GM18909 (cell line): Measurements from ENCODE around the gene COL21A1.

Source experiments
- ATAC-seq: cut with Tn5 transposase; IDR thresholded peaks from one replicate; pipeline ENCODE4 v1.9.1; 2021; ENCODE audit warnings: mild to moderate bottlenecking; ENCODE audit not compliant: unreplicated experiment, poor library complexity

Gene COL21A1

GRCh38 chr6:56204134-56204533 lies 43.2 kb downstream of the COL21A1 start:
- ATAC-seq: no peak

- no peak for ATAC-seq
These were observed 47.4 kb downstream of the COL21A1 start for GRCh38 chr6:56199956-56200355.

- no peak for ATAC-seq
These were observed 53.5 kb downstream of the COL21A1 start for GRCh38 chr6:56193846-56194245.

GRCh38 chr6:56188429-56188828 lies 59.0 kb downstream of the COL21A1 start:
- ATAC-seq: no peak

DNA sequence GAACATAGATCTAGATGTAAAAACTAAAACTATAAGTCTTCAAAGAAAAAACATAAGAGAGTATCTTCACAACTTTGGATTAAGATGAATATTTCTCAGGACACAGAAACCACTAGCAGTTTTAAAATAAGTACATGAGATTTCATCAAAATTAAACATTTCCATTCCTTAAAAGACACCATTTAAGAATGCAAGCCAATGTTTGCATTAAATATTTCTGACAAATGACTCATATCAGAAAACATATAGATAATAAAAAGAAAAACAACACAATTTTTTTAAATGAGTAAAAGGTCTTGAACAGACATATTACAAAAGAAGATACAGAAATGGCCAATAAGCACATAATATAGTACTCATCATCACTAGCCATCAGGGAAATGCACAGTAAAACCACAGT lies 59.7 kb downstream of the COL21A1 start:
- ATAC-seq: no peak

GRCh38 chr6:56176741-56177140 lies 70.6 kb downstream of the COL21A1 start:
- ATAC-seq: no peak

DNA sequence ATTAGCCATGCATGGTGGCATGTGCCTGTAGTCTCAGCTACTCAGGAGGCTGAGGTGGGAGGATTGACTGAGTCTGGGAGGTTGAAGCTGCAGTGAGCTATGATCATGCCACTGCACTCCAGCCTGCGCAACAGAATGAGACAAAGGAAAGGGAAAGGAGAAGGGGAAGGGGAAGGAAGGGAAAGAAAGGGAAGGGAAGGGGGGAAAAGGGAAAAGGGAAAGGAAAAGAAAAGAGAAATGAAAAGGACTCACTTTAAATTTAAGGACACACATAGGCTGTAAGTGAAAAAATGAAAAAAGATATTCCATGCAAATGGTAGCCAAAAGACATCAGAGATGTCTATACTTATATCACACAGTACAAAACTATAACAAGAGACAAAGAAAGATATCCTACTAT lies 74.2 kb downstream of the COL21A1 start:
- ATAC-seq: no peak

- ATAC-seq: no peak
These were observed 75.2 kb downstream of the COL21A1 start for GRCh38 chr6:56172144-56172543.

DNA sequence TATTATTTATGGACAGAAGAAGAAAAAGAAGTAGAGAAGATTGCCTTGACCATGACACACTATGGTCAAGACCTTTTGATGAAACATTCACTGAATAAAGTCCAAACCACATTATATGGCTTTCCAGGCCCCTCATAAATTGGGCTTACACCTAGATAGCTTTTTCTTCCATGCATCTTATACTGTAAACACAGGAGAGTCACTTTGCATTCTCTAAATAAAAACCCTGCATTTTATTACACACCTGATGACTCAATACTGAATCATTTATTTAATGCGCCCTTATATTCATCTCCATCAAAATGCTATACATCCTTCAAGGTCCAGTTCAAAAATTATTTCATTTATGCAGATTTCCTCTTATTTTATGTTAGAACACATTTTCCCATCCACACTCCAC lies 78.0 kb downstream of the COL21A1 start:
- no peak for ATAC-seq

GRCh38 chr6:56168596-56168995 lies 78.8 kb downstream of the COL21A1 start:
- no peak for ATAC-seq

DNA sequence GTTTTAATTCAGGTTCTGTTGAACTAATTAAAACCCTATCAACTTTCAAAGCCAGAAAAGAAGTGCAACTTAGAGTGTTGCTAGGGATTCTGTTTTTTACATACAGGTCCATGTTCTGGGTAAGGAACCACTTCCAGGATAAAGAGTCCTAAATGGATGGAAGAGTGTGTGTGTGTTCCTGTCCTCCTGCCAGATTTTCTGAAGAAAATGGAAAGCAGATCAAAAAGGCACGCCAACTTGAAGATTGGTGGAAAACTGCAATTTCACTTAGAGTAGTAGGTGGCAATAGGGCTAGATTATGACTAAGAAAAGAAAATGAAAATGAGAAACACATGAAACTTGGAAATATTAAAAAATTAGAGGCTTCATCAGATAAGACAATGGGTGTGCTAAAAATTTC lies 85.3 kb downstream of the COL21A1 start:
- no peak for ATAC-seq

- ATAC-seq: no peak
These were observed 86.9 kb downstream of the COL21A1 start for GRCh38 chr6:56160489-56160888.

DNA sequence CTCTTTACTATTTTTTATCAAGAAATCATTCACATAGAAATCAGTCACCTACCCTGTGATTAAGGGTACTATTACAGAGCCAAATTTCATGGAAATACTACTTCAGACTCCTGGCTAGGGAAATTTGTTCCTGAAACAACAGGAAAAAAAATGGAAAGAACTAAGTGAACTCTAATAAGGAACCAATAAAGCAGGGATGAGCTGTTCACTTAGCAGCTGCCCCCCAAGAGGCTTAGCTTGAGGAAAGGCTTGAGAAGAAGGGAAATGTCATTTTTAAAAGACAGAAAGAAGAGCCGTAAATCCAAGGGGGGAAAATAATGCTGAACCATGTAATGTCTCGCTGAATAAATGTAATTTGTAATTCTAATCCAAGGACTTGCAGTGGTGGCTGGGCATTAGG lies 88.8 kb downstream of the COL21A1 start:
- ATAC-seq: no peak

DNA sequence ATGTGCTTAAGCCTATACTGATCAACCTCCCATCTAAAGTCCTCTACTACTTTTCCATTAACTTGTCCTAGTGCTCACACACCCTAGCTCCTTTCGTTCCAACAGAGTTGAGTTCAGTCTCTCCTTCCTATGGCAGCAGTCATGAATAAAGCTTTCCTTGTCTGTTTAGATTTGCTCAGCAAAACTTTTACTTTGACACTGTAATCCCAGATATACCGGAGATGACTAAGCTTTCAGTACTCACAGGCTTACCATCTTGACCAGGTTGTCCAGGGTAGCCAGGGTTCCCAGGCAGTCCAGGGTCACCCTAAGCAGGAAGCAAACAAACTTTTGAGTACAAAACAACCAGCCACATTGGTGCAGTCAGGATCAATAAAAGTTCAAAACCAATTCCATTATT lies 90.7 kb downstream of the COL21A1 start:
- ATAC-seq: no peak

DNA sequence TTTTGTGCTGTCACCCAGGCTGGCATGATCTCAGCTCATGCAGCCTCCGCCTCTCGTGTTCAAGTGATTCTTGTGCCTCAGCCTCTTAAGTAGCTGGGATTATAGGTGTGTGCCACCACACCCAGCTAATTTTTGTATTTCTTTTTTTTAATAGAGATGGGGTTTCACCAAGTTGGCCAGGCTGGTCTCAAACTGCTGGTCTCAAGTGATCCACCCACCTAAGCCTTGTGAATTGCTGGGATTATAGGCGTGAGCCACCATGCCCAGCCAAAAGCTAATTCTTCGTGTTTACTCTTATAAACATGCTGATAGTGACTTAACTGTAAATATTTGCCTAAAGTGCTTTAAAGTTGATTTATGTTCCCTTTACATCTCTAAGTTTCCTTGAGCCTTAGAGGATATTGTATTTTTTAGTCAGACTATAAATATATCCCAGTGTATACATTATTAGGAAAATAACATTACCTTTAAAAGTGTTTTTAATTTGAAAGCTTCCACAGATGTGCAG lies 91.7 kb downstream of the COL21A1 start:
- ATAC-seq: no peak

DNA sequence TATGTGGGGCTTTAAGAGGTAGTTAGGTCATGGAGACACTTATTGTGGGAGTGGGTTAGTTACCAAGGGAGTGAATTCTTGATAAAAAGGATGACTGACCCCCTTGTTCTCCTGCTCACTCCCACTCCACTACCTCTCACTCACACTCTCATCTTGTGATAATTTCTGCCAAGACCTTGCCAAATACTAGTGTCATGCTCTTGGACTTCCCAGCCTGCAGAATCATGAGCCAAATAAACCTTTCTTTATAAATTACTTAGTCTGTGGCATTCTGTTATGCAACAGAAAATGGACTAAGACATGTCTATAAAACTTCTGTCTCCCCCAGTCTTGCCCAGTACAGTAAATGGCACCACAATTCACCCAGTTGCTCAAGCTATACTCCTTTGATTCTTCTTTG lies 93.3 kb downstream of the COL21A1 start:
- ATAC-seq: no peak

DNA sequence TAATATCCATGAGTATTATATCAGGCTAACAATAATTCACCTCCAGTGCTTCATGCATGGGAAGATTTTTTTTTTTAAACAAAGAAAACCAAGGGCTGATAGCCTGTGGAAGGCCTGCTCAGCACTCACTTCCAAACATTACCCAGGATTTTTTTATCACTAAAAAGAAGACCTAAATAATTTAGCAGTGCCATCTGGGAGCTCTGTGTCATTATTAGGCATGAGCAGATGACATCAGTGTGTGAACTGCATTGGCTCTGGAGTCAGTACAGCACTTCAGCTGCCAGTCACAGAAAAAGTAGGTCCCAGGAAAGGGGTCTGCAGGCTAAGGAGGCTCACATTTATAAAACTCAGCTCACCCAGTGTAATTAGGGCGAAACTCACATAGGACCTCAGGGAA lies 94.8 kb downstream of the COL21A1 start:
- ATAC-seq: no peak

- ATAC-seq: no peak
These were observed 95.7 kb downstream of the COL21A1 start for GRCh38 chr6:56151609-56152224.

DNA sequence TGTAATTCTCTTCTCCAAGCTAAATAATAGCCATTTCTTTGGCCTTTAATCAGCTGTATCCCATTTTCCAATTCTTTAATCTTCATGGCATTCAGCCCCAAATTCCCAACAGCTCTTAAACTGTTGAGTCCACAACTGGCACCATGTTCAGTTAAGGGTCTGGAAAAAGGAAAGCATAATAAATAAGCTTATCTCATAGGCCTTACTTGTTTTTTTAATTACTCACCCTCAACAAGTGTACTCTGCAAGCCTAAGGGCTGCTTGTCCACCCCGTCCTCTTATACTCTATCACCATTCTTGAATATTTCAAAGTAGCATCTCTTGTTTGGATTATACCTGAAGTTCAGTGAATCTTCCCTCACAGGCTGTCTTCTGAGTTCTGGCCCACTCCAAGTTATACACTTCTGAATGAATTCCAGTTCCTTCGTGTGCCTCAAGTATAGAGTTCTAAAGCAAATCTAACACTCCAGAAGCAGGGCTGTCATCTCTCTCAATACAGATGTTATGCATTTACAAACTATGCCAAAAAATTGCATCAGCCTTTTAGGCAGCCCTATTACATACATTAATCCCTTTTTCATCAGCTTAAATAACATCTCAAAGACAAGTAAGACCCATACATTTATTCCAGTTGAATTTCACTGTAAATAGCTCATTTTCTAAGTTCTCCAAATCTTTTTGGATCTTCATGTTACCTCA lies 98.7 kb downstream of the COL21A1 start:
- ATAC-seq: no peak

DNA sequence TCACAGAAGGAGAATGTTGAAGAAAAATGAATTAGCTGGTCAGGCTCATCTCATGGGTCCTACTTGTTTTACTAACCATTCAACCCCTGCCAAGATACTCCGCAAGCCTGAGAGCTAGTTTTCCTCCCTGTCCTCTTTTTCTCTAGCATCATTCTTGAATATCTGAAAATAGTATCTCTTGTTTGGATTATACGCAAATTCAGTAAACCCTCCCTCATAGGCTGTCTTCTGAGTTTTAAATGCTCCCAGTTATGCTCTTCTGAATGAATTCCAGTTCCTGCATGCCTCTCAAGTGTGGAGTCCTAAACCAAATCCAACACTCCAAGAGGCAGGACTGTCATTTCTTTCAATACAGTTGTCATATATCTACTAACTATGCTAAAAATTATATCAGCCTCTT lies 99.6 kb downstream of the COL21A1 start:
- ATAC-seq: no peak

DNA sequence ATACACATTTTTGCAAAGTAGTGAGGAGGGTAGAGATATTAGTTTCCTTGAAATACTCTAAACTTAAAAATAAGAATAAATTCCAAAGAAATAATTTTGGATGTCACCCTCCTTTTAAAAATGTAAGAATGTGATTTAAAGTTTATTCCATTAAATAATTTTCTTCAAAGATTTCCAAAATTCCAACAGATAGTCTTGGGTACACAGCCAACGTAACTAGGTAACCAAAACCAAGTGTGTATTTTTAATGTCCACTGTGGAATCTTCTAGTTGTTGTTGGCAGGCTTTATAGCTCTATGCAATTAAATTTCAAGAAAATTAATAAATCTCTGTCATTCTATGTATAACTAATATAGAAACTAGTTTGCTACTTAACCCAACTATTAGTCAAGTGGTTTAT lies 101.3 kb downstream of the COL21A1 start:
- no peak for ATAC-seq

DNA sequence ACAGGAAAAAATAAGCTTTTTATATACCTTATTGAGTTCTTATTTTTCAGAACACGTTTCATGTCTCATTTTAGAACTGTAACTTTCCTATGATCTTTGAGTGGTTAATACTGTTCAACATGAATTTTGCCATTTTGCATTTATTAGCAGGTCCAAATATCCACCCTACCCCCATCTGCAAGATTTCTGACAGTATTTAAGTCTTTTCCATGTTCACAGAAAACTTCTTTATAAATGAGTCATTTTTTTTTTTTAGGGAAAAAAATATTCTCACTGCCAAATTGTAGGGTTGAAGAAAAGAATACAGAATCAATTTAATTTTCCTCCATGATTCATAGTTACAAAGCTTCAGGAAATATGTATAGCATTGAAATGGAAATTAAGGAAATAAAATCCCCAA lies 101.8 kb downstream of the COL21A1 start:
- no peak for ATAC-seq
